CD4-positive, alpha-beta T cell (primary cell): ENCODE results near the gene KIF21A. TPM values are rescaled to one million over a fixed set of nuclear protein-coding genes. Genes with fewer than 3 reads are reported as not detected.
A peak's percentile ranks its signal among the peaks of the same experiment; 100 is the strongest.

ENCODE experiments used
- ATAC-seq: fragments of 200-7000 bp; cut with Tn5 transposase; one replicate; pipeline ENCODE4 v1.10.0; 2022; ENCODE audit warnings: mild to moderate bottlenecking; ENCODE audit not compliant: poor library complexity
- CTCF ChIA-PET: fragments of 350-600 bp; sonication (Branson Sonifier 250); formaldehyde crosslinking; loops from one replicate; lab custom pipeline; 2021; ENCODE audit warnings: antibody characterized with exemption, inconsistent platforms; lab: Charles Lee
- POLR2A ChIA-PET: fragments of 350-600 bp; sonication (Branson Sonifier 250); formaldehyde crosslinking; loops from one replicate; lab custom pipeline; 2021; ENCODE audit warnings: antibody characterized with exemption, inconsistent platforms; lab: Charles Lee
- DNase-seq, 14 experiments: peaks; one replicate each; pipeline ENCODE4 v3.0.0-alpha.2; 2013 to 2020; ENCODE audit warnings: mixed read lengths in 2 of 14
- H3K27ac ChIP-seq, 2 donors: one replicate each; pipeline versions ENCODE4 v1.5.1 to v1.7.0; 2013; ENCODE audit warnings: low read length in 2 of 2, low read depth in 1 of 2, mild to moderate bottlenecking in 1 of 2
- H3K27me3 ChIP-seq, 2 experiments: 1 replicate in 1 of 2; 2 replicates in 1 of 2; pipeline versions ENCODE4 v1.6.1 to v1.7.0; 2013; ENCODE audit warnings: low read length in 2 of 2, control low read depth in 1 of 2, mild to moderate bottlenecking in 1 of 2, moderate library complexity in 1 of 2; ENCODE audit not compliant: insufficient read depth in 2 of 2, control insufficient read depth in 1 of 2
- H3K36me3 ChIP-seq: one replicate; pipeline ENCODE4 v1.6.1; 2013; ENCODE audit warnings: low read length, control low read depth; ENCODE audit not compliant: insufficient read depth
- H3K4me1 ChIP-seq: one replicate; pipeline ENCODE4 v1.6.1; 2013; ENCODE audit warnings: low read length, control low read depth; ENCODE audit not compliant: insufficient read depth
- H3K4me3 ChIP-seq: one replicate; pipeline ENCODE4 v1.5.1; 2013; ENCODE audit warnings: mild to moderate bottlenecking, low read length, moderate library complexity
- H3K9me3 ChIP-seq, 2 experiments: 1 replicate in 1 of 2; 2 replicates in 1 of 2; pipeline versions ENCODE4 v1.6.1 to v1.7.0; 2013; ENCODE audit warnings: low read length in 2 of 2, mild to moderate bottlenecking in 2 of 2, control low read depth in 1 of 2, moderate library complexity in 1 of 2; ENCODE audit not compliant: control insufficient read depth in 1 of 2, insufficient read depth in 1 of 2
- H3K27ac Mint-ChIP-seq: one replicate; pipeline ENCODE4 v1.8.0; 2020; ENCODE audit warnings: mixed read lengths
- H3K27me3 Mint-ChIP-seq: one replicate; pipeline ENCODE4 v1.8.0; 2021; ENCODE audit warnings: mixed read lengths
- H3K36me3 Mint-ChIP-seq: one replicate; pipeline ENCODE4 v1.8.0; 2021; ENCODE audit warnings: low read depth, mixed read lengths
- H3K4me1 Mint-ChIP-seq: one replicate; pipeline ENCODE4 v1.8.0; 2021; ENCODE audit warnings: low read depth, mixed read lengths
- H3K4me3 Mint-ChIP-seq: one replicate; pipeline ENCODE4 v1.8.0; 2020; ENCODE audit warnings: mild to moderate bottlenecking, mixed read lengths
- H3K9me3 Mint-ChIP-seq: one replicate; pipeline ENCODE4 v1.8.0; 2020; ENCODE audit warnings: mixed read lengths
- intact Hi-C, 2 experiments: fragments of 100-400 bp; cut with DNase I in 1 of 2; cut with micrococcal nuclease in 1 of 2; formaldehyde crosslinking; loops; one replicate each; pipeline versions ENCODE4 v1.15.1 to v1.9.0; 2023 to 2025; cut with DNase I, micrococcal nuclease
- total RNA-seq, 174 experiments: library from RNA in 2 of 174; stranded (reverse) in 2 of 174; gene quantifications; one replicate each; pipeline ENCODE4 v1.2.3 and lab custom pipeline; 2021 to 2026
- TF ChIP-seq, protein P1 (sequence below): fragments of 200-600 bp; IDR thresholded peaks from one replicate; pipeline ENCODE4 v1.8.0; 2022; ENCODE audit warnings: antibody characterized with exemption, mild to moderate bottlenecking

KIF21A gene
- total RNA-seq, 2 experiments from 2014 or later, result 3.2 to 3.4 TPM

DNA sequence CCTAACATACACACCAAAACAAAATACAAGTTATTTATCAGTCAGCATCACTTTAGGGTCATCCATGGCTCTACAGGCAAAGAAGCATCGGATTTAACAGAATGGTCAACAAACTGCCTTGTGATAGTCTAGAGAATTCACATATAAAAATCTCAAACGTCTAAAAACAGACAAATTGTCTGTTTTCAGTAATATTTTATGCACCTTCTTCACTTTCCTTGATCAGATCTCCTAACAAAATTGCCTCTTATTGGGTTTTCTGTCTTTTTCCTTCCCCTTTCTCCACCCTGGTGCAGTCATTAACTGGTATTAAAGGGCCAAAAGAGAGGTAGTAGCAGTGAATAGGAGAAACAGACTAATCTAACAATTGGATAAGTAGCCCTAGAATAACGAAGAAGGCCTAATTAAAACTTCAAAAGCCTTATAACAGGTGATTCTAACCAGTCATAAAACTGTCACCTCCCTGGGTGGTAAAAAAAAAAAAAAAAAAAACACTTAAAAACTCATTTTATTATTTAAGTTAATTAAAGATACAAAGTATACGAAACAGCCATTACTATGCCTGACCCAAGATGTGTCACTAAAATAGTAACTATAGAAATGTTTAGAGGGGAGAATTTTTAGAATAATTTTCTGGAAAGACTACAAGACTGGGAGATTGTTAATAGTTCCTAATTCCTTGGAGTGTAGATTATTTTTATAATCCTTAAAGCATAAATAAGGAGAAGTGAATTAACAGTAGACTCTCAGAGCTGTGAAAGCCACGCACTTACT, 1.5 kb downstream of the KIF21A start:
- no peak for DNase-seq
- Mint-ChIP-seq H3K36me3 (peaks cover 6% of the 10 kb centered on the region), H3K4me3 (peak overlapping the region; percentile 98), H3K27me3 (peaks cover 22% of the 10 kb centered on the region), H3K27ac (peak overlapping the region; percentile 86), H3K4me1 (peaks cover 18% of the 10 kb centered on the region), H3K9me3 (no peaks in the 10 kb centered on the region)
- TF ChIP-seq, protein P1, sequence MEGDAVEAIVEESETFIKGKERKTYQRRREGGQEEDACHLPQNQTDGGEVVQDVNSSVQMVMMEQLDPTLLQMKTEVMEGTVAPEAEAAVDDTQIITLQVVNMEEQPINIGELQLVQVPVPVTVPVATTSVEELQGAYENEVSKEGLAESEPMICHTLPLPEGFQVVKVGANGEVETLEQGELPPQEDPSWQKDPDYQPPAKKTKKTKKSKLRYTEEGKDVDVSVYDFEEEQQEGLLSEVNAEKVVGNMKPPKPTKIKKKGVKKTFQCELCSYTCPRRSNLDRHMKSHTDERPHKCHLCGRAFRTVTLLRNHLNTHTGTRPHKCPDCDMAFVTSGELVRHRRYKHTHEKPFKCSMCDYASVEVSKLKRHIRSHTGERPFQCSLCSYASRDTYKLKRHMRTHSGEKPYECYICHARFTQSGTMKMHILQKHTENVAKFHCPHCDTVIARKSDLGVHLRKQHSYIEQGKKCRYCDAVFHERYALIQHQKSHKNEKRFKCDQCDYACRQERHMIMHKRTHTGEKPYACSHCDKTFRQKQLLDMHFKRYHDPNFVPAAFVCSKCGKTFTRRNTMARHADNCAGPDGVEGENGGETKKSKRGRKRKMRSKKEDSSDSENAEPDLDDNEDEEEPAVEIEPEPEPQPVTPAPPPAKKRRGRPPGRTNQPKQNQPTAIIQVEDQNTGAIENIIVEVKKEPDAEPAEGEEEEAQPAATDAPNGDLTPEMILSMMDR, result no peak
- ATAC-seq, result no peak
- no peaks in the 10 kb centered on the region for H3K9me3 ChIP-seq
- H3K27me3 ChIP-seq, result no peaks in the 10 kb centered on the region
- intact Hi-C loops, result loop anchor here (5.0 to 10.0 kb wide), 6 partner anchors 124 to 703 kb away; partner anchors contain the start of gene ABCD2 (in 1 of the 2)
- no peak overlapping the region for H3K4me3 ChIP-seq
- ChIA-PET CTCF (no interaction called here), POLR2A (no interaction called here)
- H3K36me3 ChIP-seq, result no peaks in the 10 kb centered on the region
- H3K4me1 ChIP-seq, result peaks cover 13% of the 10 kb centered on the region
- H3K27ac ChIP-seq, result no peak overlapping the region

DNA sequence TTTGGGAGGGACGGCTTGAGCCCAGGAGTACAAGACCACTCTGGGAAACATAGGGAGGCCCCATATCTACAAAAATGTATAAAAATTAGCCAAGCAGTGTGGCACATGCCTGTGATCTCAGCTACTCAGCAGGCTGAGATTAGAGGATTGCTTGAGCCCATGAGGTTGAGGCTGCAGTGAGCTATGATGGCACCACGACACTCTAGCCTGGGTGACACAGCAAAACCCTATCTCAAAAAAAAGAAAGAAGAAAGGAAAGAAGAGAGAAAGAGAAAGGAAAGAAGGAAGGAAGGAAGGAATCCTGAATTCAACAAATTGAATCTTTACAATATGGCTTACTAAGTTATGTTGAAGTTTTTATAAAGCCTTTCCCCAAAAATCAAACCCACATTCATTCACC, 2.1 kb downstream of the KIF21A start:
- Mint-ChIP-seq H3K27ac (no peak overlapping the region), H3K9me3 (no peaks in the 10 kb centered on the region), H3K4me3 (peak overlapping the region; percentile 78), H3K27me3 (peaks cover 22% of the 10 kb centered on the region), H3K4me1 (peaks cover 18% of the 10 kb centered on the region), H3K36me3 (peaks cover 6% of the 10 kb centered on the region)
- ChIA-PET CTCF (no interaction called here), POLR2A (no interaction called here)
- H3K27ac ChIP-seq, result no peak overlapping the region
- no peaks in the 10 kb centered on the region for H3K9me3 ChIP-seq
- no peaks in the 10 kb centered on the region for H3K36me3 ChIP-seq
- TF ChIP-seq, protein P1, result no peak
- no peak overlapping the region for H3K4me3 ChIP-seq
- ATAC-seq, result no peak
- H3K4me1 ChIP-seq, result peaks cover 13% of the 10 kb centered on the region
- H3K27me3 ChIP-seq, result no peaks in the 10 kb centered on the region
- no peak for DNase-seq
- intact Hi-C loops, result loop anchor here (5.0 to 10.0 kb wide), 6 partner anchors 123 to 704 kb away; partner anchors contain the start of gene ABCD2 (in 1 of the 2)

- ChIA-PET CTCF (no interaction called here), POLR2A (no interaction called here)
- no peak for DNase-seq
- ATAC-seq, result no peak
- H3K36me3 Mint-ChIP-seq, result peaks cover 6% of the 10 kb centered on the region
- H3K4me3 Mint-ChIP-seq, result no peak overlapping the region
- TF ChIP-seq, protein P1, result no peak
- no peaks in the 10 kb centered on the region for H3K36me3 ChIP-seq
- no peaks in the 10 kb centered on the region for H3K9me3 ChIP-seq
- no peak overlapping the region for H3K4me3 ChIP-seq
- no peaks in the 10 kb centered on the region for H3K9me3 Mint-ChIP-seq
- intact Hi-C loops, result loop anchor here (5.0 to 10.0 kb wide), 6 partner anchors 123 to 705 kb away; partner anchors contain the start of gene ABCD2 (in 1 of the 2)
- H3K27me3 Mint-ChIP-seq, result peaks cover 22% of the 10 kb centered on the region
- no peaks in the 10 kb centered on the region for H3K27me3 ChIP-seq
- peaks cover 18% of the 10 kb centered on the region for H3K4me1 Mint-ChIP-seq
- no peak overlapping the region for H3K27ac Mint-ChIP-seq
- no peak overlapping the region for H3K27ac ChIP-seq
- H3K4me1 ChIP-seq, result peaks cover 13% of the 10 kb centered on the region
These were observed 2.8 kb downstream of the KIF21A start for GRCh38 chr12:39440101-39440500.
